ENCODE data around the gene CALM1. TPM values are rescaled to one million over a fixed set of nuclear protein-coding genes. Genes with fewer than 3 reads are reported as not detected.

CALM1 gene
- total RNA-seq, 1 donor from 2014 or later = 347 TPM

- TF ChIP-seq EZH2 (IDR thresholded peaks at IDR 0.05; ENCODE audit: insufficient read depth, low read length) = no peak
- H3K9me3 Mint-ChIP-seq (ENCODE audit: unreplicated experiment) = no peaks in the 10 kb centered on the region
- no peak overlapping the region for H3K4me3 ChIP-seq (ENCODE audit: insufficient read depth, low read depth, low read length)
These were observed 42.0 kb downstream of the CALM1 start for GRCh38 chr14:90438841-90439240.

GRCh38 chr14:90440021-90440451, 43.2 kb downstream of the CALM1 start:
- no peak for FAIRE-seq
- H2AFZ ChIP-seq (ENCODE audit: low read depth, low read length) = no peak overlapping the region
- peak overlapping the region; percentile 62 for H3K27ac Mint-ChIP-seq (ENCODE audit: unreplicated experiment)
- TF ChIP-seq CTCF (IDR thresholded peaks at IDR 0.05; ENCODE audit: insufficient read depth, low read depth, low read length) = no peak
- TF ChIP-seq EZH2 (IDR thresholded peaks at IDR 0.05; ENCODE audit: insufficient read depth, low read length) = no peak
- H3K27me3 ChIP-seq (ENCODE audit: insufficient read depth, low read length) = no peaks in the 10 kb centered on the region
- H3K36me3 Mint-ChIP-seq (ENCODE audit: low read depth, unreplicated experiment) = no peaks in the 10 kb centered on the region
- no peaks in the 10 kb centered on the region for H3K4me1 Mint-ChIP-seq (ENCODE audit: low read depth, unreplicated experiment)
- no peaks in the 10 kb centered on the region for H3K9me3 ChIP-seq (ENCODE audit: insufficient read depth, low read depth, low read length)
- no peak overlapping the region for H3K4me3 Mint-ChIP-seq (ENCODE audit: unreplicated experiment)
- H3K4me1 ChIP-seq (ENCODE audit: insufficient read depth, low read length) = no peaks in the 10 kb centered on the region
- H3K9ac ChIP-seq (ENCODE audit: low read length) = no peak overlapping the region
- no peaks in the 10 kb centered on the region for H3K9me3 Mint-ChIP-seq (ENCODE audit: unreplicated experiment)
- H3K27me3 Mint-ChIP-seq (ENCODE audit: low read depth, unreplicated experiment) = peaks cover 21% of the 10 kb centered on the region
- H3K79me2 ChIP-seq (ENCODE audit: insufficient read depth, low read length) = no peaks in the 10 kb centered on the region
- no peak for DNase-seq (ENCODE audit: low read depth)
- H3K4me3 ChIP-seq (ENCODE audit: insufficient read depth, low read depth, low read length) = no peak overlapping the region
- H3K4me2 ChIP-seq (ENCODE audit: low read length) = no peak overlapping the region
- no peaks in the 10 kb centered on the region for H3K36me3 ChIP-seq (ENCODE audit: insufficient read depth, low read length)
- H4K20me1 ChIP-seq (ENCODE audit: insufficient read depth, low read length) = no peaks in the 10 kb centered on the region
- no peak overlapping the region for H3K27ac ChIP-seq (ENCODE audit: low read depth, low read length)

More at GRCh38 chr14:90438841-90439240, 42.0 kb downstream of the CALM1 start:
- H3K4me1 Mint-ChIP-seq (ENCODE audit: low read depth, unreplicated experiment) = no peaks in the 10 kb centered on the region
- no peak for DNase-seq (ENCODE audit: low read depth)
- Histone ChIP-seq H3K9me3 (ENCODE audit: insufficient read depth, low read depth, low read length) (no peaks in the 10 kb centered on the region), H3K9ac (ENCODE audit: low read length) (no peak overlapping the region), H3K36me3 (ENCODE audit: insufficient read depth, low read length) (no peaks in the 10 kb centered on the region), H3K27ac (ENCODE audit: low read depth, low read length) (no peak overlapping the region), H2AFZ (ENCODE audit: low read depth, low read length) (no peak overlapping the region), H4K20me1 (ENCODE audit: insufficient read depth, low read length) (no peaks in the 10 kb centered on the region), H3K4me1 (ENCODE audit: insufficient read depth, low read length) (no peaks in the 10 kb centered on the region), H3K79me2 (ENCODE audit: insufficient read depth, low read length) (no peaks in the 10 kb centered on the region), H3K27me3 (ENCODE audit: insufficient read depth, low read length) (no peaks in the 10 kb centered on the region), H3K4me2 (ENCODE audit: low read length) (no peak overlapping the region)
- no peak overlapping the region for H3K27ac Mint-ChIP-seq (ENCODE audit: unreplicated experiment)
- H3K27me3 Mint-ChIP-seq (ENCODE audit: low read depth, unreplicated experiment) = peaks cover 26% of the 10 kb centered on the region
- H3K36me3 Mint-ChIP-seq (ENCODE audit: low read depth, unreplicated experiment) = no peaks in the 10 kb centered on the region
- H3K4me3 Mint-ChIP-seq (ENCODE audit: unreplicated experiment) = no peak overlapping the region
- no peak for FAIRE-seq

GRCh38 chr14:90440592-90440991, 43.8 kb downstream of the CALM1 start:
- no peak for TF ChIP-seq CTCF (IDR thresholded peaks at IDR 0.05; ENCODE audit: insufficient read depth, low read depth, low read length)
- TF ChIP-seq EZH2 (IDR thresholded peaks at IDR 0.05; ENCODE audit: insufficient read depth, low read length) = no peak
- no peaks in the 10 kb centered on the region for H4K20me1 ChIP-seq (ENCODE audit: insufficient read depth, low read length)
- DNase-seq (ENCODE audit: low read depth) (no peak), FAIRE-seq (no peak)
- no peak overlapping the region for H3K4me3 ChIP-seq (ENCODE audit: insufficient read depth, low read depth, low read length)
- Mint-ChIP-seq H3K9me3 (ENCODE audit: unreplicated experiment) (no peaks in the 10 kb centered on the region), H3K27me3 (ENCODE audit: low read depth, unreplicated experiment) (peaks cover 18% of the 10 kb centered on the region), H3K36me3 (ENCODE audit: low read depth, unreplicated experiment) (no peaks in the 10 kb centered on the region), H3K4me3 (ENCODE audit: unreplicated experiment) (no peak overlapping the region), H3K27ac (ENCODE audit: unreplicated experiment) (no peak overlapping the region), H3K4me1 (ENCODE audit: low read depth, unreplicated experiment) (no peaks in the 10 kb centered on the region)
- H3K4me2 ChIP-seq (ENCODE audit: low read length) = no peak overlapping the region
- H3K9me3 ChIP-seq (ENCODE audit: insufficient read depth, low read depth, low read length) = no peaks in the 10 kb centered on the region
- H3K27me3 ChIP-seq (ENCODE audit: insufficient read depth, low read length) = no peaks in the 10 kb centered on the region
- no peak overlapping the region for H3K27ac ChIP-seq (ENCODE audit: low read depth, low read length)
- no peaks in the 10 kb centered on the region for H3K79me2 ChIP-seq (ENCODE audit: insufficient read depth, low read length)
- H3K9ac ChIP-seq (ENCODE audit: low read length) = no peak overlapping the region
- no peaks in the 10 kb centered on the region for H3K4me1 ChIP-seq (ENCODE audit: insufficient read depth, low read length)
- no peaks in the 10 kb centered on the region for H3K36me3 ChIP-seq (ENCODE audit: insufficient read depth, low read length)
- no peak overlapping the region for H2AFZ ChIP-seq (ENCODE audit: low read depth, low read length)

All from astrocyte (in vitro differentiated cells and primary cell).